HG02973 (cell line): ENCODE data around the gene NRP1.

Source experiments
- ATAC-seq: cut with Tn5 transposase; IDR thresholded peaks from one replicate; pipeline ENCODE4 v1.9.1; 2021; ENCODE audit warnings: moderate library complexity; ENCODE audit not compliant: unreplicated experiment

The NRP1 gene

GRCh38 chr10:33216661-33217427 is 117.6 kb downstream of the NRP1 start:
- ATAC-seq = no peak

GRCh38 chr10:33215635-33216034 is 118.8 kb downstream of the NRP1 start:
- ATAC-seq = no peak

GRCh38 chr10:33215154-33215553 is 119.3 kb downstream of the NRP1 start:
- no peak for ATAC-seq

- ATAC-seq = no peak
These were observed 120.3 kb downstream of the NRP1 start for GRCh38 chr10:33214174-33214573.

DNA sequence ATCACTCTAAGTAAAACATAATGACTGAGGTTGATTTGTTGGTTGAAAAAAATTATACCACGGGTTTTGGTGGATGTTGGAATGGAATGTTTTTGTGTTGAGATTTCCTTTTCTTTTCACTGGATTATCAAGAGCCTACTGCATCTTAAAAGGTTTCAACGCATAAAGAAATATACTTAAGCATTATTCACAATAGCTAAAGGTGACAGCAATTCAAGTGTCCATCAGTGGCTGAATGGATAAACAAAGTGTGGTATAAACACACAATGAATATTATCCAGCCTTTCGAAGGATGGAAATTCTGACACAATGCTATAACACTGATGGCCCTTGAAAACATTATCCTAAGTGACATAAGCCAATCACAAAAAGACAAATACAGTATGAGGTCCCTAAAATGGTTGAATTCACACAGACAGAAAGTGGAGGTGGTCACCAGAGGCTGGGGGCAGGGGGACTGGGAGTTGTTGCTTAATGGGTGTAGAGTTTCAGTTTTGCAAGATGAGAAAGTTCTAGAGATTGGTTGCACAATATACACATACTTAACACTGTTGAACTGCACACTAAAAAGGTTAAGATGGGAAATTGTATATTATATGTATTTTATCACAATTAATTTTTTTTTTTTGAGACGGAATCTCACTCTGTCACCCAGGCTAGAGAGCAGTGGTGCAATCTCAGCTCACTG is 122.3 kb downstream of the NRP1 start:
- no peak for ATAC-seq

GRCh38 chr10:33211106-33211878 is 123.2 kb downstream of the NRP1 start:
- ATAC-seq = no peak

GRCh38 chr10:33209802-33210201 is 124.7 kb downstream of the NRP1 start:
- ATAC-seq = no peak

GRCh38 chr10:33208166-33208565 is 126.3 kb downstream of the NRP1 start:
- no peak for ATAC-seq

- no peak for ATAC-seq
These were observed 130.4 kb downstream of the NRP1 start for GRCh38 chr10:33204031-33204430.

GRCh38 chr10:33201971-33202370 is 132.5 kb downstream of the NRP1 start:
- no peak for ATAC-seq

GRCh38 chr10:33201056-33201780 is 133.2 kb downstream of the NRP1 start:
- ATAC-seq = no peak

- ATAC-seq = no peak
These were observed 134.7 kb downstream of the NRP1 start for GRCh38 chr10:33199731-33200232.

DNA sequence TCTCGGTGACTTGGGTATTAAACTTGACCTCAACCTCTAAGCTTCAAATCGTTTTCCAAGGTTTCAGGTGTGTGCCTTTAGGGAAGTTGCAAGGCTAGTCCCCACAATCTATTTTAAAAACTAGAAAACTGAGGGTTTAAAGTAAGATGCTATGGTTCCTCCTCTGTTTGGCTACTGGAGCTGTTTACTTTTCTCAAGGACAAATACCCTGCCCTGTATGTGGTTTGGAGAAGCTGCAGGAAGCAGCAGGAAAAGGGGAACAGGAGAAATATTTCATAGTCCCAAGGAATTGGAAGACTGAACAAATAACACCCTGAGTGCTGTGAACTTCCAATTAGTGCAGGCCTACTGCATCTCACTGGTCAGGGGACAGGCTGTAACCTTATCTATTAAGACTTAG is 135.9 kb downstream of the NRP1 start:
- ATAC-seq = no peak

DNA sequence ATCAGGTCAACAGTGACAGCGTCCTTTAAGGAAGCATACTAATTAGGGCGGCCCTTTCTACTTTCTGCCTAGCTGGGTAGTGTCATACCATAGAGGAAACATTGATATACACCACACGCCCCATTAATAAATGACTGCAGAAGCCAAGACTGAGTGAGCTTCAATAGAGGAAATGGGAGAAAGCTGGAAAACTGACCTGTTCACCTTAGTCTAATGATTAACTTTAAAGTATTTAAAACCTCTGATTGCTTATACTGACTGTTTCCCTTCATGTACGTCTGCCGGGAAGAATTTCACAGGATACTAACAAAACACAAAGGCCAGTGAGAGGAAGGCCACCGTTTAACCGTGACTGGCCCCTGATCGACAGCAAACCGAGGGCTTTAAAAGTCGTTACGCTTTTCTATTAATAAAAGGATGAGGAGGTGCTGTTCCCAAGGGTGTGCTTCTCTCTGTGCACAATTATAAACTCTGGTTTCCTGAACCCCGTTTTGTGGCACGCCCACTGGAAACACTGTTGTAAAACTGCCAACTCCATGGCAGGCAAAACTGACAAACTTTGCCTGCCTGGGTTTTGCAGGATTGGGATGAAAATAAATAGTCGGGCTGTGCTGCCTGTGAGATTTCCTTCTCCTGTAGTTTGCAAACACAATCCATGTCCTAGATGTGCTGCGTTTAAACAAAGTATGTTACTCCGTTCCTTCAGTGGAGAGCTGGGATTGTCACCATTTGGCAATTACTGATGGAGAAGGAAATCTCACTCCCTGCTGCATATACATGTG is 137.6 kb downstream of the NRP1 start:
- no peak for ATAC-seq

DNA sequence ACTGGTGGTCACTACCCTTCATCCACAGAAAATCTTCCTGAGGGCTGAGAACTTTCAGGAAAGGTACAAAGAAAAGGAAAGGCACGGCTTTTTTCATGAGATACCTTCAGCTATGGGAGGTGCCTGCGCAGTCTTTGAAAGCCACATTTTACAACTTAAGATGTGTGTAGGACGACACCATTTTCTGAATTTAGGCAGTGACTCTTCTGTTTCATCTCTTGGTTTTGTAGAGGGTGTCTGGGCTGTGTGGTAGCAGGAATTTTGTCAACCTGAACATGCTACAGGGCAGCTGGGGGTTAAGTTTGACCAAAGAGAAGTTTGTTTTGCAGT is 138.1 kb downstream of the NRP1 start:
- no peak for ATAC-seq

DNA sequence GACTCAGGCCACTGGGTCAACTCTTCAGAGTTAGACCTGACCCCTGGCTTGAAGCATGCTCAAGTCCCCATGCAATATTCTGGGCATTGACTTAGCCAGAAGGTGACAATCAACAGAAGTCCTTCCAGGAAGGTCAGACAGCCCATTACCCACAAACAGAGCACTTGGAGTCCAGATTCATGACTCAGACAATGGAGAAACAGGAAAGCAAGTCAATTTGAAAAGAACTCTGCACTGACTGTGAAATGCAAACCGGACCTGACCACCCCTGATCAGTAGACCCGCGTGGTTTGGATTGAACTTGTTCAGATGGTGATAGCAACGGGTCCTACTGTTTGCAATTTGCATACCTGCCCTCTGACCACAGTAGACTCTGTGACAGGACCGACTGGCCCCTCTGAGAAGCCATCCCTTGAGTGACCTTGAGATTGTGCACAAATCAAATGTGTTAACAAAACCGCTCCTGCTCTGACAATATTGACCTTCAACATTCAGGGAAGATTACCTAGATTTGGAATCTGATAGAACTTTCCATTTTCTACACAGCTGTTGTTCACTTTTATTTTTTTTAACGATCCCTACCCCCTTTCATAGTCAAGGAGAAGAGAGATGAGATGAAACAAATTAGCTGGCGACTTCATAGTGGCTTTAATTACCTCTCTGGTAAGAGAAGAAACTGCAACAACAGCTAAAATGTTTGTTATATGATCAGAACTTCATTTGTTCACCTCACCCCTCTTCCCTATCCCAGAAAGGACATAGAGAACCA is 138.7 kb downstream of the NRP1 start:
- no peak for ATAC-seq

DNA sequence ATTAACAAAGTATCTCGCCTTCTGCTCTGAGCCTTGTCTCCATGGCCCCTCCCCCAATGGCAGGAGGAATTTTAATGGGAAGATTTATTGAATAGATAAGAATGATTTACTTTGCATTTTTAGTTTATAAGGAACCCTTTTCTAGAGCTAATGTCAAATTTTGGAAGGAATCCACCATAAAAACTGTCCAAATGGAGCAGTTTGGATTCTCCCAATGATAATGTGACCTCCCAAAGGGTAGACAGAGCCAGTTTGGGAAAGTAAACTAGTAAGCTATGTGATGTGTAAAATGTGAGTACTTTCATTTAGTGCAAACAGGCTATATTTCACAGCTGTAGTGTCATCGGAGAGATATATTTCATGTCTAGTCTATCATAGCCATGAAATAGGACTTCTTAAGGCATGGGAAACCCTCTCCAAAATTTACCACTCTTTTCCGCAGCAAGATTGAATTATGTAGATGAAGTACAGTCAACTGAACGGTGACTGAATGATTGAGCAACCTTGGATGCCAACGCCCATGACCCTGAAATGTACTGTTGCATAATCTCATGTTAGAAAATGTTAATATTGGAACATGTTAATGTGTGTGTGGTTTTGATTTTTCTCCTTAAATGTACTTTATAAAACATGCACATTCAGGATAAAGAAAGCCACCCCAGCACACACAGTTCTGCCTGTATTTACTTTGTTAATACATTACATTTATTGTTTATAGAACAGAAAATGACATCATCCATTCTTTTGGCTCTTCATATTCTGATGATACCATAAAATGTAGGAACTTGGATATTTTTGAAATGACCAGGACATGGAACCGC is 140.6 kb downstream of the NRP1 start:
- no peak for ATAC-seq

DNA sequence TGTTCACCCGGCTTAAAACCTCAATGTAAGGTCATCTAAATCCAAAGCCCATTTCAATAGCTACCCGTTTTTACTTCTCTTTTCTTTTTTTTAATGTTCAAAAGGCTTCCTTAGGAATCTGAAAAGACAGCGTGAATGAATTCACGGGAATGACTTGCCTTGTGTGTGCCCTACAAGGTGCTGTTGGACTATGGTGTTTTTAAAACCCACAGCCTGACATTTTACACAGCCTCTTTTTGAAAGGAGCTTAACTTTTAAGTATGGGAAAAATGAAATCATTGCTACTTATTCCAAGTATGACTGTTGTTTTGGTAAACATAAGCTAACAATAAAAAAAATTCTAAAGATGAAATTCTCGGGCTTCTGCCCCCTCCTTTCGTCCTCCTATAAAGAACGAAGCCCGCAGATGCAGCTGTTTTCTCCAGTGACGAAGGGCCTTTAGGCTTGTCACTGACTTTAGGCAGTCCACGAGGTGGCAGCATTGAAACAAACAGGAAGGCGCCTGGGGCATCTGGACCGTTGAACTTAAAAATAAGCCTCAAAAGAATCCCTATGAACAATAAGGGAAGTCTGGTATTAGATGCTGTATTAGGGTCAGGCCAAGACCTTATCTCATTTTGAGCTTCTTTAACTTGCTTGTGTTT is 141.3 kb downstream of the NRP1 start:
- ATAC-seq = peak; percentile 93
